Testis (tissue), 3 donors: ENCODE data around the gene MRM1. TPM values are rescaled to one million over a fixed set of nuclear protein-coding genes. Genes with fewer than 3 reads are reported as not detected.

Experiments used
- DNase-seq: peaks from one replicate; pipeline ENCODE4 v3.0.0-alpha.2; 2019
- H3K27ac ChIP-seq, 2 donors: fragments of 200-600 bp; sonication (generic); one replicate each; pipeline ENCODE4 v1.5.1; 2019
- H3K27me3 ChIP-seq: fragments of 200-600 bp; sonication (generic); one replicate; pipeline ENCODE4 v1.5.1; 2019
- H3K36me3 ChIP-seq: fragments of 200-600 bp; sonication (generic); one replicate; pipeline ENCODE4 v1.5.1; 2017; ENCODE audit warnings: low read depth; ENCODE audit errors: missing control alignments
- H3K4me1 ChIP-seq: fragments of 200-600 bp; sonication (generic); one replicate; pipeline ENCODE4 v1.5.1; 2019
- H3K4me3 ChIP-seq, 2 donors: fragments of 200-600 bp; sonication (generic); one replicate each; pipeline ENCODE4 v1.5.1; 2017 to 2019
- H3K9me3 ChIP-seq: fragments of 200-600 bp; sonication (generic); one replicate; pipeline ENCODE4 v1.5.1; 2017
- POLR2A ChIP-seq: fragments of 450-650 bp; IDR thresholded peaks from one replicate; pipeline ENCODE4 v1.6.1; 2017; ENCODE audit warnings: antibody characterized with exemption, mild to moderate bottlenecking, moderate library complexity
- WGBS, 2 donors: methylation state at CpG; one replicate each; pipeline ENCODE4 v1.1.5; 2018; 5-methylcytosine and 5-hydroxymethylcytosine counted together
- intact Hi-C: fragments of 100-400 bp; cut with DNase I; formaldehyde crosslinking; loops from one replicate; pipeline ENCODE4 v1.15.1; 2023; ENCODE audit warnings: low total_unique reads
- polyA plus RNA-seq: library from polyadenylated mRNA; stranded (reverse); fragments of 350-450 nt; fragmentation: Illumina TruSeq; extraction: RNeasy Lipid Tissue Mini Kit (QIAGEN cat#74804); gene quantifications from one replicate; pipeline ENCODE4 v1.2.3, GENCODE V29; 2014; ENCODE audit warnings: low read depth, low replicate concordance; ENCODE audit not compliant: insufficient read depth
- total RNA-seq, 2 donors: library from RNA; depleted of rRNA; stranded (reverse); fragments of >200 nt; gene quantifications; one replicate each; pipeline ENCODE4 v1.2.3, GENCODE V29; 2016
- TF ChIP-seq, protein P1 (sequence below), 3 experiments: fragments of 450-650 bp in 2 of 3; fragments of 200-600 bp in 1 of 3; sonication (generic) in 1 of 3; IDR thresholded peaks; one replicate each; pipeline ENCODE4 v1.5.1; 2016 to 2019; ENCODE audit warnings: antibody characterized with exemption in 3 of 3, mild to moderate bottlenecking in 2 of 3, moderate library complexity in 1 of 3

MRM1 gene
- total and polyA plus RNA-seq, 3 donors from 2014 or later = 4.4 to 8.1 (median 7.6) TPM

GRCh38 chr17:36598951-36599401 lies 2.4 kb upstream of the MRM1 start:
- Histone ChIP-seq H3K9me3 (no peaks in the 10 kb centered on the region), H3K27ac (no peak overlapping the region), H3K27me3 (no peaks in the 10 kb centered on the region), H3K4me3 (no peak overlapping the region), H3K36me3 (no peaks in the 10 kb centered on the region), H3K4me1 (peaks cover 17% of the 10 kb centered on the region)
- 91 to 100% methylated on average over 2 to 13 of the region's 13 CpGs for WGBS, 2 donors
- DNase-seq = no peak
- TF ChIP-seq POLR2A = no peak
- TF ChIP-seq, protein P1, sequence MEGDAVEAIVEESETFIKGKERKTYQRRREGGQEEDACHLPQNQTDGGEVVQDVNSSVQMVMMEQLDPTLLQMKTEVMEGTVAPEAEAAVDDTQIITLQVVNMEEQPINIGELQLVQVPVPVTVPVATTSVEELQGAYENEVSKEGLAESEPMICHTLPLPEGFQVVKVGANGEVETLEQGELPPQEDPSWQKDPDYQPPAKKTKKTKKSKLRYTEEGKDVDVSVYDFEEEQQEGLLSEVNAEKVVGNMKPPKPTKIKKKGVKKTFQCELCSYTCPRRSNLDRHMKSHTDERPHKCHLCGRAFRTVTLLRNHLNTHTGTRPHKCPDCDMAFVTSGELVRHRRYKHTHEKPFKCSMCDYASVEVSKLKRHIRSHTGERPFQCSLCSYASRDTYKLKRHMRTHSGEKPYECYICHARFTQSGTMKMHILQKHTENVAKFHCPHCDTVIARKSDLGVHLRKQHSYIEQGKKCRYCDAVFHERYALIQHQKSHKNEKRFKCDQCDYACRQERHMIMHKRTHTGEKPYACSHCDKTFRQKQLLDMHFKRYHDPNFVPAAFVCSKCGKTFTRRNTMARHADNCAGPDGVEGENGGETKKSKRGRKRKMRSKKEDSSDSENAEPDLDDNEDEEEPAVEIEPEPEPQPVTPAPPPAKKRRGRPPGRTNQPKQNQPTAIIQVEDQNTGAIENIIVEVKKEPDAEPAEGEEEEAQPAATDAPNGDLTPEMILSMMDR (IDR thresholded peaks at IDR 0.05) = no peak
- intact Hi-C loops = loop anchor here (10.0 kb wide), 1 partner anchor 54 kb away; the partner anchor contains the start of gene GGNBP2

- DNase-seq = no peak
- intact Hi-C loops = loop anchor here (10.0 kb wide), 1 partner anchor 55 kb away; the partner anchor contains the start of gene GGNBP2
- TF ChIP-seq, protein P1 (IDR thresholded peaks at IDR 0.05) = no peak
- TF ChIP-seq POLR2A = no peak
- peaks cover 17% of the 10 kb centered on the region for H3K4me1 ChIP-seq
- H3K36me3 ChIP-seq = no peaks in the 10 kb centered on the region
- H3K27me3 ChIP-seq = no peaks in the 10 kb centered on the region
- H3K4me3 ChIP-seq = no peak overlapping the region
- no peak overlapping the region for H3K27ac ChIP-seq
- 88 to 89% methylated on average over 10 to 11 of the region's 11 CpGs for WGBS, 2 donors
- no peaks in the 10 kb centered on the region for H3K9me3 ChIP-seq
These were observed 1.7 kb upstream of the MRM1 start for GRCh38 chr17:36599546-36600250.

- H3K4me1 ChIP-seq = peaks cover 17% of the 10 kb centered on the region
- TF ChIP-seq, protein P1 (IDR thresholded peaks at IDR 0.05) = no peak
- TF ChIP-seq POLR2A = no peak
- no peaks in the 10 kb centered on the region for H3K36me3 ChIP-seq
- no peaks in the 10 kb centered on the region for H3K27me3 ChIP-seq
- 49 to 58% methylated on average over 3 of the region's 3 CpGs for WGBS, 2 donors
- intact Hi-C loops = no loop called here
- no peak for DNase-seq
- no peaks in the 10 kb centered on the region for H3K9me3 ChIP-seq
- H3K27ac ChIP-seq = no peak overlapping the region
- H3K4me3 ChIP-seq = peak overlapping the region in 1 of 2 donors; percentile 85
These were observed 918 bp upstream of the MRM1 start for GRCh38 chr17:36600465-36600864.

GRCh38 chr17:36600936-36601302 lies 464 bp upstream of the MRM1 start:
- intact Hi-C loops = no loop called here
- Histone ChIP-seq H3K9me3 (no peaks in the 10 kb centered on the region), H3K36me3 (no peaks in the 10 kb centered on the region), H3K4me1 (peaks cover 17% of the 10 kb centered on the region), H3K27ac (peak overlapping the region; percentile 14 to 75), H3K4me3 (peak overlapping the region; percentile 68 to 85), H3K27me3 (no peaks in the 10 kb centered on the region)
- WGBS, 2 donors = 3 to 9% methylated on average over 10 of the region's 10 CpGs
- no peak for TF ChIP-seq POLR2A
- TF ChIP-seq, protein P1 (IDR thresholded peaks at IDR 0.05) = no peak
- peak; percentile 25 for DNase-seq
